ENCODE results near the gene SPC24.

- TF ChIP-seq CTCF (IDR thresholded peaks at IDR 0.05): no peak
- TF ChIP-seq POLR2AphosphoS5 (IDR thresholded peaks at IDR 0.05; ENCODE audit: insufficient read depth in 1 of 2, low read depth in 1 of 2): no peak
These were observed 14.7 kb downstream of the SPC24 start for GRCh38 chr19:11140896-11141295.

Measured in vagina (tissue), 2 donors.